Endodermal cell (in vitro differentiated cells): ENCODE data around the gene SYNE1. TPM values are rescaled to one million over a fixed set of nuclear protein-coding genes. Genes with fewer than 3 reads are reported as not detected.

Source experiments
- DNase-seq: peaks from one replicate; pipeline ENCODE4 v3.0.0-alpha.2; 2017
- H3K27ac ChIP-seq: 2 replicates; pipeline ENCODE4 v1.5.1; 2013; ENCODE audit warnings: mild to moderate bottlenecking, low read depth, low read length, moderate library complexity
- H3K27me3 ChIP-seq: 2 replicates; pipeline ENCODE4 v1.6.1; 2013; ENCODE audit warnings: mild to moderate bottlenecking, low read length, moderate library complexity; ENCODE audit not compliant: insufficient read depth, control insufficient read depth, poor library complexity, severe bottlenecking
- H3K36me3 ChIP-seq: 2 replicates; pipeline ENCODE4 v1.7.0; 2013; ENCODE audit warnings: mild to moderate bottlenecking, low read length, moderate library complexity; ENCODE audit not compliant: control insufficient read depth, insufficient read depth
- H3K4me1 ChIP-seq: one replicate; pipeline ENCODE4 v1.7.0; 2013; ENCODE audit warnings: low read length; ENCODE audit not compliant: control insufficient read depth, insufficient read depth
- H3K4me3 ChIP-seq: 2 replicates; pipeline ENCODE4 v1.5.1; 2013; ENCODE audit warnings: mild to moderate bottlenecking, low read length, moderate library complexity
- H3K9ac ChIP-seq: 2 replicates; pipeline ENCODE4 v1.6.1; 2013; ENCODE audit warnings: mild to moderate bottlenecking, low read length, moderate library complexity; ENCODE audit not compliant: poor library complexity, severe bottlenecking; ENCODE audit errors: extremely low read depth
- H3K9me3 ChIP-seq: 2 replicates; pipeline ENCODE4 v1.6.1; 2013; ENCODE audit warnings: mild to moderate bottlenecking, low read length, moderate library complexity; ENCODE audit not compliant: control insufficient read depth
- H3K27ac Mint-ChIP-seq: 2 replicates; pipeline ENCODE4 v1.8.0; 2020; ENCODE audit warnings: mixed read lengths
- H3K27me3 Mint-ChIP-seq: 2 replicates; pipeline ENCODE4 v1.8.0; 2021; ENCODE audit warnings: mild to moderate bottlenecking, mixed read lengths; ENCODE audit not compliant: insufficient read depth
- H3K36me3 Mint-ChIP-seq: 2 replicates; pipeline ENCODE4 v1.8.0; 2020; ENCODE audit warnings: low read depth, mixed read lengths
- H3K4me1 Mint-ChIP-seq: 2 replicates; pipeline ENCODE4 v1.8.0; 2020; ENCODE audit warnings: mixed read lengths
- H3K4me3 Mint-ChIP-seq: 2 replicates; pipeline ENCODE4 v1.8.0; 2020; ENCODE audit warnings: mild to moderate bottlenecking, moderate library complexity, mixed read lengths
- H3K9me3 Mint-ChIP-seq: 2 replicates; pipeline ENCODE4 v1.8.0; 2020; ENCODE audit warnings: mild to moderate bottlenecking, mixed read lengths
- WGBS, 2 experiments: methylation state at CpG; one replicate each; pipeline versions ENCODE4 v1.1.5 to v1.1.7; 2013; ENCODE audit warnings: missing lambda C conversion rate in 2 of 2, mixed read lengths in 1 of 2; ENCODE audit not compliant: insufficient coverage in 1 of 2, insufficient read length in 1 of 2; 5-methylcytosine and 5-hydroxymethylcytosine counted together
- total RNA-seq, 2 donors: library from RNA; stranded (reverse); fragmentation: NEBNext Ultra II Directional in 1 of 2; extraction: Animal tissue kit (Norgen Biotek cat#: 25700) in 1 of 2; gene quantifications; 2 replicates in 1 of 2; 3 replicates in 1 of 2; pipeline ENCODE4 v1.2.1, GENCODE V29; 2021
- TF ChIP-seq, protein P1 (sequence below): fragments of 200-600 bp; sonication (generic); conservative IDR thresholded peaks from 2 replicates; pipeline ENCODE4 v1.5.0; 2021; ENCODE audit warnings: antibody characterized with exemption, mild to moderate bottlenecking

SYNE1 gene
- total RNA-seq, 2 donors from 2014 or later, result 7.9 to 9.5 TPM

DNA sequence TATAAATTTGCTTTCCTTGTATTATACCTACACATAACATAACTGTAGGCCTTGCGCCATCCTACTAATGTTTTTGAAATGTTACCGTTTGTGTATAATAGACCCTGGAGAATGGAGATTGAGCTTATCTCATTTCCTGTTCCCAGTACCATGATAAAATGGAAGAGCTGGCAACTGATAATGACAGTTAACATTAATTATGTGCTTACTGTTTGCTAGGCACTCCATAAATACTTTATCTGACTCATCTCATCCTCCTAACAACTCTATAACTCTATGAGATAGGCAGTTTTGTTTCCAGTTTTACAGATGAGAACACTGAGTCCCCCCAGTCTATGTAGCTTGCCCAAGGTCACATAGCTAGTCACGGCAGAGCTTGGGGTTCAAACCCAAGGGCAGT lies 396.7 kb downstream of the SYNE1 start:
- peaks cover 4% of the 10 kb centered on the region for H3K4me1 Mint-ChIP-seq
- Histone ChIP-seq H3K4me3 (no peak overlapping the region), H3K27ac (no peak overlapping the region), H3K9ac (no peak overlapping the region), H3K9me3 (no peaks in the 10 kb centered on the region), H3K36me3 (peaks cover 7% of the 10 kb centered on the region), H3K27me3 (no peaks in the 10 kb centered on the region), H3K4me1 (no peaks in the 10 kb centered on the region)
- no peaks in the 10 kb centered on the region for H3K27me3 Mint-ChIP-seq
- H3K36me3 Mint-ChIP-seq, result no peaks in the 10 kb centered on the region
- no peaks in the 10 kb centered on the region for H3K9me3 Mint-ChIP-seq
- WGBS, 2 experiments, result 92% methylated on average over 3 of the region's 3 CpGs; no CpG with 5 or more reads in 1 of the 2 experiments
- no peak overlapping the region for H3K27ac Mint-ChIP-seq
- H3K4me3 Mint-ChIP-seq, result no peak overlapping the region
- no peak for DNase-seq
- TF ChIP-seq, protein P1, sequence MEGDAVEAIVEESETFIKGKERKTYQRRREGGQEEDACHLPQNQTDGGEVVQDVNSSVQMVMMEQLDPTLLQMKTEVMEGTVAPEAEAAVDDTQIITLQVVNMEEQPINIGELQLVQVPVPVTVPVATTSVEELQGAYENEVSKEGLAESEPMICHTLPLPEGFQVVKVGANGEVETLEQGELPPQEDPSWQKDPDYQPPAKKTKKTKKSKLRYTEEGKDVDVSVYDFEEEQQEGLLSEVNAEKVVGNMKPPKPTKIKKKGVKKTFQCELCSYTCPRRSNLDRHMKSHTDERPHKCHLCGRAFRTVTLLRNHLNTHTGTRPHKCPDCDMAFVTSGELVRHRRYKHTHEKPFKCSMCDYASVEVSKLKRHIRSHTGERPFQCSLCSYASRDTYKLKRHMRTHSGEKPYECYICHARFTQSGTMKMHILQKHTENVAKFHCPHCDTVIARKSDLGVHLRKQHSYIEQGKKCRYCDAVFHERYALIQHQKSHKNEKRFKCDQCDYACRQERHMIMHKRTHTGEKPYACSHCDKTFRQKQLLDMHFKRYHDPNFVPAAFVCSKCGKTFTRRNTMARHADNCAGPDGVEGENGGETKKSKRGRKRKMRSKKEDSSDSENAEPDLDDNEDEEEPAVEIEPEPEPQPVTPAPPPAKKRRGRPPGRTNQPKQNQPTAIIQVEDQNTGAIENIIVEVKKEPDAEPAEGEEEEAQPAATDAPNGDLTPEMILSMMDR, result no peak

DNA sequence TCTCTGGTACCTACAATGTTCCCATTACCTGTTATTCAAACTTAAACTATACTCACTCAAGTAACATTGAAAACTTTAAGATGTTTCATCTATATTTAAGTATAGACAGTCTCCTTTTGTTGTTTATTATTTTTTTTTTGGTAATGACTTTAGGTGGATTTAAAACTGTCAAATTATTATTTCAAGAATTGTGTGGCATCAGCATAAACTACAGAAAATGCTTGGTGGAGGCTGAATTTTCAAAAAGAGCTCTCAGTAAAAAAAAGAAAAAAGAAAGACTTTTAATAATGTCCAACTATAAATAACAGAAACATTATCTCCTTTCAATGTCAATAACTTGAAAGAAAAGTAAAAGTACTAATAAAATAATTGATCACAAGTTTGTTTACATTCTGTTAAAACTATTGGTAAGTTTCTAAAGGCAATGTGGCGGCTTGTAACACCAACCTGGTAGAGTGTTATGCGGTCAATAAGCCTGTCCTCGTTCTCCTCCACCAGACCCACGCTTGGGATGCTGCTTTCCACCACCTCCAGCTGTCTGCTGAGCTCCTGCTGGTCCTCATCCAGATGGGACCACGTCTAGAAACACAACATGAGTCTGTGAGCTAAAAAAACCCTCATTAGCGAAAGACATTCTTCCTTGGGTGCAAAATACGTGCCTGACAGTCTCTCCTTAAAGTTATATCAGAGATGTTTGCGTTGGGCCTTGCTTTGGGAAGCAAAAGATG lies 400.6 kb downstream of the SYNE1 start:
- no peak overlapping the region for H3K27ac ChIP-seq
- no peaks in the 10 kb centered on the region for H3K27me3 ChIP-seq
- DNase-seq, result no peak
- Mint-ChIP-seq H3K27ac (no peak overlapping the region), H3K4me1 (peaks cover 6% of the 10 kb centered on the region), H3K36me3 (peaks cover 2% of the 10 kb centered on the region), H3K27me3 (no peaks in the 10 kb centered on the region), H3K9me3 (no peaks in the 10 kb centered on the region), H3K4me3 (no peak overlapping the region)
- no peaks in the 10 kb centered on the region for H3K9me3 ChIP-seq
- TF ChIP-seq, protein P1, result no peak
- H3K4me1 ChIP-seq, result peaks cover 4% of the 10 kb centered on the region
- WGBS, 2 experiments, result 89 to 92% methylated on average over 6 to 8 of the region's 8 CpGs
- H3K4me3 ChIP-seq, result no peak overlapping the region
- peaks cover 6% of the 10 kb centered on the region for H3K36me3 ChIP-seq
- H3K9ac ChIP-seq, result no peak overlapping the region

DNA sequence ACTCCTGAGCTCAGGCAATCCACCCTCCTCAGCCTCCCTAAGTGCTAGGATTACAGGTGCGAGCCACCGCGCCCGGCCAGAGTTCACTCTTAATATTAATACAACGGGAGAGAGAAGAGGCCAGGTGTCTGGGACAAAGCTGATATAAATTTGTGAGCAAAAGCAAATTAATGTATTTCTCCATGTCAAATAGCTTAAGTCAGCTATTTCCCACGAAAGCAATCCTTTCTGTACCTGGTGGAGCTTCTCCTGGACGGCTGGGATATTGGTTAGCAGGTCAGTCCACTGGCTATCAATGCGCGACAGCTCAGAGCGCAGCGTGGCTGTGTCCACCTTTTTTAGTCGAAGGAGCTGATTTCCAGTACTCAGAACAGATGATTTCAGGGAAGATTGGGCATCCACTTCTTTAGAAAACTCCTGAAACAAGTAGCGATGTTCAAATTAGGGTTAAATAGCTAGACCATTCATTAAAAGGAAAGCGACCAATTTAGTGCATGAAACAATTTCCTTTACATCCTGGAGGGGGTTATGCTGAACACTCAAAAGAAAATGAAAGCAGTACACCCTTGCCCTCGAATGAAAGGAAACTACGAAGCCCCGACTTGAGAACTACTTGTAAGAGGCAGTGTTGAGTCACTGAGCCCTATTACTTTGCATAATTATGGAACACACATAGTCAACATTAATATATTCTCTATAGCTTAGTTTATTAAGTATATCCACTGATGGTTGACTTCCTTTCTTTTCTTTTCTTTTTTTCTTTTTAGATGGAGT lies 403.4 kb downstream of the SYNE1 start:
- Mint-ChIP-seq H3K27me3 (no peaks in the 10 kb centered on the region), H3K9me3 (no peaks in the 10 kb centered on the region), H3K36me3 (peaks cover 2% of the 10 kb centered on the region), H3K4me1 (peaks cover 6% of the 10 kb centered on the region), H3K4me3 (no peak overlapping the region), H3K27ac (no peak overlapping the region)
- H3K9me3 ChIP-seq, result no peaks in the 10 kb centered on the region
- 92 to 95% methylated on average over 11 to 17 of the region's 17 CpGs for WGBS, 2 experiments
- no peaks in the 10 kb centered on the region for H3K27me3 ChIP-seq
- H3K27ac ChIP-seq, result no peak overlapping the region
- H3K4me1 ChIP-seq, result peaks cover 4% of the 10 kb centered on the region
- no peak overlapping the region for H3K4me3 ChIP-seq
- TF ChIP-seq, protein P1, result no peak
- H3K9ac ChIP-seq, result no peak overlapping the region
- H3K36me3 ChIP-seq, result peaks cover 15% of the 10 kb centered on the region
- DNase-seq, result no peak
